ENCODE results near the gene KIF26A. TPM values are rescaled to one million over a fixed set of nuclear protein-coding genes. Genes with fewer than 3 reads are reported as not detected.

The KIF26A gene
- total and polyA plus RNA-seq, 8 donors: 0.65 to 21.7 (median 1.5) TPM

- peak overlapping the region in 3 of 4 donors; percentile 49 to 63 (median 57) for H3K4me3 ChIP-seq
- H3K36me3 ChIP-seq: no peaks in the 10 kb centered on the region
- TF ChIP-seq CTCF (IDR thresholded peaks at IDR 0.05): no peak
- no peak for TF ChIP-seq EP300 (IDR thresholded peaks at IDR 0.05)
- no peak for TF ChIP-seq POLR2AphosphoS5 (IDR thresholded peaks at IDR 0.05)
- no peak for TF ChIP-seq POLR2A (IDR thresholded peaks at IDR 0.05)
- H3K4me1 ChIP-seq: peaks cover 26 to 48% (median 44%) of the 10 kb centered on the region in 4 donors
- no peaks in the 10 kb centered on the region for H3K9me3 ChIP-seq
- intact Hi-C loops (cut with DNase I; ENCODE audit: low total_unique reads): loop anchor here (5.0 to 10.0 kb wide), 3 partner anchors 62 to 508 kb away; no protein-coding TSS in a partner anchor
- H3K27ac ChIP-seq: no peak overlapping the region
- 3 to 6% (median 3%) methylated on average over 24 to 77 of the region's 77 CpGs for WGBS, 5 donors
- no peak for DNase-seq
- H3K27me3 ChIP-seq: peaks cover 16 to 92% (median 60%) of the 10 kb centered on the region in 3 donors
These were observed 1.7 kb upstream of the KIF26A start for GRCh38 chr14:104136472-104137296.

DNA sequence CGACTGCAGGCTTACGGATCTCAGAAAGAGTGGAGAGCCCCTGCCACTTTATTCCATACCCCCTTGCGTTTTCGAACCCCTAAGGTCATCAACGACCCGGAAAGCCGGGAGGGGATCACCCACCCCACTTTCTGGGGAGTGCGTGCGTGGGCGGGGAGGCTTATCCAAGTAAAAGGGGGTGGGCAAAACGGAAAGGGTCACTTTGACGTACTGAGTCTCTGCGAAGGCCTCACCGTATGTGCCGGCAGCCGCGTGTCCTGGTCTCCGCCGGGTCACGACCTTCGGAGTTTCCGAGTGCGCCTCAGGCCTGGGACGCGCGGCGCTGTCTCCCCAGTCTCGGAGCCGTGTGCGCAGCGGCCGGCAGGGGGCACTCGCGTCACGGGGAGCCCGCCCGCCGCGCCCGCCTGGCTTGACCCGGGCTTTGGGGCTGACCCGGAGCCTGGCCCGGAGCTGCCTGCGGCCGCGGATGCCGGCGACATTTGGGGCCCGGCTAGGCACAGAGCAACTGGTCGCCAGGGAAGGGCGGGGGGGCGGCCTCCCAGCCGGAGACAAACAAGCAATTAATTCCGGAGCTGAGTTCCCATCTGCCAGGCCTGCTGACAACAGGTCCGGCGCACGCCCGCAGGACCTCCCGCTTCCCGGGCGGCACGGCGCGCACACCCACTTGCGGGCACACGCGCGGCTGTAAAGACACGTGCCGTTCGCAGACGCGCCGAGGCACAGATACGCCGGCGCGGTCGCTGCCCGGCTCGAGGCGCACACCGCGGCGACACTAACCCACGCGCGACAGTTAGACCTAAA lies 890 bp upstream of the KIF26A start:
- TF ChIP-seq CTCF (IDR thresholded peaks at IDR 0.05): peak in 5 of 7 experiments; percentile 39 to 93 (median 84)
- no peak for TF ChIP-seq POLR2AphosphoS5 (IDR thresholded peaks at IDR 0.05)
- no peak for TF ChIP-seq EP300 (IDR thresholded peaks at IDR 0.05)
- no peak for TF ChIP-seq POLR2A (IDR thresholded peaks at IDR 0.05)
- Histone ChIP-seq H3K4me3 (peak overlapping the region; percentile 41 to 63 (median 53)), H3K27ac (peak overlapping the region in 1 of 5 donors; percentile 65), H3K36me3 (no peaks in the 10 kb centered on the region), H3K27me3 (peaks cover 16 to 88% (median 57%) of the 10 kb centered on the region in 3 donors), H3K4me1 (peaks cover 26 to 48% (median 44%) of the 10 kb centered on the region in 4 donors), H3K9me3 (no peaks in the 10 kb centered on the region)
- 1 to 2% (median 1%) methylated on average over 33 to 88 of the region's 88 CpGs for WGBS, 5 donors
- intact Hi-C loops (cut with DNase I; ENCODE audit: low total_unique reads): loop anchor here (5.0 to 10.0 kb wide), 3 partner anchors 63 to 507 kb away; no protein-coding TSS in a partner anchor
- DNase-seq: peak; percentile 70 to 84

- peak overlapping the region in 1 of 5 donors; percentile 65 for H3K27ac ChIP-seq
- peaks cover 16 to 80% (median 57%) of the 10 kb centered on the region in 3 donors for H3K27me3 ChIP-seq
- peak overlapping the region; percentile 41 to 63 (median 53) for H3K4me3 ChIP-seq
These were observed 502 bp downstream of the KIF26A start for GRCh38 chr14:104138718-104139459.

More at GRCh38 chr14:104138718-104139459, 502 bp downstream of the KIF26A start:
- 2 to 11% (median 2%) methylated on average over 13 to 73 of the region's 73 CpGs for WGBS, 5 donors
- intact Hi-C loops (cut with DNase I; ENCODE audit: low total_unique reads): loop anchor here (5.0 to 10.0 kb wide), 3 partner anchors 64 to 506 kb away; no protein-coding TSS in a partner anchor
- TF ChIP-seq CTCF (IDR thresholded peaks at IDR 0.05) (no peak), EP300 (IDR thresholded peaks at IDR 0.05) (no peak), POLR2AphosphoS5 (IDR thresholded peaks at IDR 0.05) (no peak), POLR2A (IDR thresholded peaks at IDR 0.05) (no peak)
- DNase-seq: no peak
- H3K36me3 ChIP-seq: no peaks in the 10 kb centered on the region
- H3K9me3 ChIP-seq: no peaks in the 10 kb centered on the region
- H3K4me1 ChIP-seq: peaks cover 26 to 50% (median 47%) of the 10 kb centered on the region in 4 donors

All from stomach (tissue), 9 donors.